Measurements from ENCODE around the gene GRIK2. TPM values are rescaled to one million over a fixed set of nuclear protein-coding genes. Genes with fewer than 3 reads are reported as not detected.

Gene GRIK2
- polyA plus RNA-seq, 1 experiment, result 12.8 TPM

- TF ChIP-seq CTCF (IDR thresholded peaks at IDR 0.05; ENCODE audit: low read depth, low read length), result no peak
- Histone ChIP-seq H3K9me3 (ENCODE audit: control insufficient read depth, insufficient read depth, low read length) (no peaks in the 10 kb centered on the region), H3K4me3 (ENCODE audit: low read depth, low read length) (no peak overlapping the region), H3K27me3 (ENCODE audit: control insufficient read depth, insufficient read depth, low read length) (no peaks in the 10 kb centered on the region), H3K27ac (ENCODE audit: low read depth, low read length) (no peak overlapping the region)
- CTCF ChIA-PET, result no interaction called here
- POLR2A ChIA-PET, result no interaction called here
- DNase-seq (ENCODE audit: low read depth, low spot score), result no peak
Measured at GRCh38 chr6:101489456-101489855, 95.9 kb downstream of the GRIK2 start.

- ChIA-PET POLR2A (no interaction called here), CTCF (no interaction called here)
- Histone ChIP-seq H3K4me3 (ENCODE audit: low read depth, low read length) (no peak overlapping the region), H3K27ac (ENCODE audit: low read depth, low read length) (no peak overlapping the region), H3K27me3 (ENCODE audit: control insufficient read depth, insufficient read depth, low read length) (no peaks in the 10 kb centered on the region), H3K9me3 (ENCODE audit: control insufficient read depth, insufficient read depth, low read length) (0 out of 2 replicates have a peak, but pooled peaks cover 4% of the 10 kb centered on the region)
- DNase-seq (ENCODE audit: low read depth, low spot score), result no peak
- TF ChIP-seq CTCF (IDR thresholded peaks at IDR 0.05; ENCODE audit: low read depth, low read length), result no peak
Measured at GRCh38 chr6:101490857-101491256, 97.3 kb downstream of the GRIK2 start.

- Histone ChIP-seq H3K27ac (ENCODE audit: low read depth, low read length) (no peak overlapping the region), H3K4me3 (ENCODE audit: low read depth, low read length) (no peak overlapping the region), H3K27me3 (ENCODE audit: control insufficient read depth, insufficient read depth, low read length) (no peaks in the 10 kb centered on the region), H3K9me3 (ENCODE audit: control insufficient read depth, insufficient read depth, low read length) (no peaks in the 10 kb centered on the region)
- no peak for DNase-seq (ENCODE audit: low read depth, low spot score)
- POLR2A ChIA-PET, result no interaction called here
- CTCF ChIA-PET, result no interaction called here
- TF ChIP-seq CTCF (IDR thresholded peaks at IDR 0.05; ENCODE audit: low read depth, low read length), result no peak
Measured at GRCh38 chr6:101502818-101503217, 109.3 kb downstream of the GRIK2 start.

GRCh38 chr6:101509536-101509935 is 116.0 kb downstream of the GRIK2 start:
- Histone ChIP-seq H3K4me3 (ENCODE audit: low read depth, low read length) (no peak overlapping the region), H3K9me3 (ENCODE audit: control insufficient read depth, insufficient read depth, low read length) (peaks cover 2% of the 10 kb centered on the region; the same call in 1 of the 2 replicates), H3K27me3 (ENCODE audit: control insufficient read depth, insufficient read depth, low read length) (no peaks in the 10 kb centered on the region), H3K27ac (ENCODE audit: low read depth, low read length) (no peak overlapping the region)
- no peak for TF ChIP-seq CTCF (IDR thresholded peaks at IDR 0.05; ENCODE audit: low read depth, low read length)
- DNase-seq (ENCODE audit: low read depth, low spot score), result no peak
- POLR2A ChIA-PET, result no interaction called here
- CTCF ChIA-PET, result no interaction called here

GRCh38 chr6:101513181-101513580 is 119.7 kb downstream of the GRIK2 start:
- no peaks in the 10 kb centered on the region for H3K27me3 ChIP-seq (ENCODE audit: control insufficient read depth, insufficient read depth, low read length)
- DNase-seq (ENCODE audit: low read depth, low spot score), result no peak
- H3K27ac ChIP-seq (ENCODE audit: low read depth, low read length), result no peak overlapping the region
- TF ChIP-seq CTCF (IDR thresholded peaks at IDR 0.05; ENCODE audit: low read depth, low read length), result no peak
- H3K4me3 ChIP-seq (ENCODE audit: low read depth, low read length), result no peak overlapping the region
- peaks cover 2% of the 10 kb centered on the region; the same call in 1 of the 2 replicates for H3K9me3 ChIP-seq (ENCODE audit: control insufficient read depth, insufficient read depth, low read length)
- ChIA-PET POLR2A (no interaction called here), CTCF (no interaction called here)
